Rectal smooth muscle tissue (tissue), 1 donor: ENCODE results near the gene CAMTA1.

ENCODE experiments used
- H3K27ac ChIP-seq: one replicate; pipeline ENCODE4 v1.7.0; 2013; ENCODE audit warnings: low read depth, low read length, inconsistent platforms
- H3K27me3 ChIP-seq: one replicate; pipeline ENCODE4 v1.7.0; 2013; ENCODE audit warnings: low read length; ENCODE audit not compliant: control insufficient read depth, insufficient read depth
- H3K36me3 ChIP-seq: one replicate; pipeline ENCODE4 v1.7.0; 2013; ENCODE audit warnings: low read length; ENCODE audit not compliant: control insufficient read depth, insufficient read depth
- H3K4me1 ChIP-seq: one replicate; pipeline ENCODE4 v1.7.0; 2013; ENCODE audit warnings: low read length; ENCODE audit not compliant: control insufficient read depth, insufficient read depth
- H3K4me3 ChIP-seq: one replicate; pipeline ENCODE4 v1.7.0; 2013; ENCODE audit warnings: low read length
- H3K9ac ChIP-seq: one replicate; pipeline ENCODE4 v1.7.0; 2013; ENCODE audit warnings: low read length

Gene CAMTA1

DNA sequence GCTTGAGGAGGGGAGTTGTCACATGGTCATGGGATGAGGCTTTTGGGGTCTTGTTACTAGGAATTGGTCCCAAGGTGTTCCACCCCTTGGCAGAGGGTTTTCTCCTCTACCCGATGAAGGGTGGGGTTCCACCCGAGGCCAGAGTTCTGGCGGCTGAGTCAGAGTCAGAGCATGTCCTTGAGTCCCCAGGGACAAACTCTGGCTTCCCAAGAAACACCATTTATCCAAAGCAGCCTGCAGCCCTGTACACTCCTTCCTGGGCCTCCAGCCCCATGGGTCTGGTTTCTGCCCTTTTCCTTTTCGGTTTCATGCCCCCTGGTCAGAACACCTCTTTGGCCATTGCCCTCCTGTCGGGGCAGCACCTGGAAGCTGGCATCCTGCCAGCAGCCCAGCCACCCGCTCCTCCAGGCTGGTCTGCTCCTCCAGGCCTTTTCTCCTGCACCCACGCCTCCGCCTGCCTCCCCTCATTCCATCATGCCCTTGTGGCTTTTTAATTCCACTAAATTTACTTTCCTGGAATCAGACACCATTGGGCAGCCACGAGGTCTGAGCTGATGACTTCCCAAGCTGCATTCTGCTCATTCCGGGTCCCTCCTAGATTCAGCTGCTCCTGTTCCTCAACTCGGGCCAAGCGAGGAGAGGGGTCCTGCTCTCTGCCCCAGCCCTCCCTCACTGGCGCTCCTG is 684.1 kb downstream of the CAMTA1 start:
- Histone ChIP-seq H3K9ac (no peak overlapping the region), H3K27ac (no peak overlapping the region), H3K4me3 (no peak overlapping the region), H3K27me3 (no peaks in the 10 kb centered on the region), H3K36me3 (no peaks in the 10 kb centered on the region), H3K4me1 (peaks cover 13% of the 10 kb centered on the region)

DNA sequence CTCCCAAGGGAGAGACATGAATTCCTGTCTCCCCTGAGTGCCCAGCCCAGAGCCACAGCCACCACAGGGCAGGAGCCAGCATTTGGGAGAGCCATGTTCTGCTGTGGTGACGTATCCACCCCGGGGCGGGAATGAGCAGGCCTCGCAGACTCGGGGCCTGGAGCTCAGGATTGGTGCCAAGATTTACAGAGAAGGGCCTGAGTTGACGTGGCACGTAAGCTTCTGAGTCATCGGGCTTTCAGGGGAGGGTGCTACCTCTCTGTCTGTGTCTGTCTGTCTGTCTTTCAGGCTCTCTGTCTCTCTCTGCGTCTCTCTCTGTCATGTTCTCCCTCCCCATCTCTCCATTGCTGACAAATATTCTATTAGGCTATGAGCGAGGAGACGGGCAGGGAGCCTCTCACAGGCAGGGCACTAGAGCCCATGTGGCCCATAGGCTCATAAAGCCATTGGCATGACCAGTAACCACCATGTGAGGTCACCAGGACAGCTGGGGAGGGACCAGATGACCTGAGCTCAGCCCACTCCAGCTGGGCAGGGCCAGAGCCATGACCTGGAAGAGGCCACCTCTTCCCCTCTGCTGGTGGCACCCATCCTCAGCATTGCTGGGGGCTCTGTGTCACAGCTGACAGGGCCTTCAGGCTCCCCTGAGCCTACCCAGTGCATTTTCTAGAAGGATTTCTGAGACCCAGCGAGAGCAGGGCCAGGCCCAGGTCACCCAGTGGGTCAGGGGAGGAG is 685.8 kb downstream of the CAMTA1 start:
- Histone ChIP-seq H3K4me3 (no peak overlapping the region), H3K9ac (no peak overlapping the region), H3K36me3 (no peaks in the 10 kb centered on the region), H3K27ac (peak overlapping the region; percentile 64), H3K4me1 (peaks cover 13% of the 10 kb centered on the region), H3K27me3 (no peaks in the 10 kb centered on the region)

DNA sequence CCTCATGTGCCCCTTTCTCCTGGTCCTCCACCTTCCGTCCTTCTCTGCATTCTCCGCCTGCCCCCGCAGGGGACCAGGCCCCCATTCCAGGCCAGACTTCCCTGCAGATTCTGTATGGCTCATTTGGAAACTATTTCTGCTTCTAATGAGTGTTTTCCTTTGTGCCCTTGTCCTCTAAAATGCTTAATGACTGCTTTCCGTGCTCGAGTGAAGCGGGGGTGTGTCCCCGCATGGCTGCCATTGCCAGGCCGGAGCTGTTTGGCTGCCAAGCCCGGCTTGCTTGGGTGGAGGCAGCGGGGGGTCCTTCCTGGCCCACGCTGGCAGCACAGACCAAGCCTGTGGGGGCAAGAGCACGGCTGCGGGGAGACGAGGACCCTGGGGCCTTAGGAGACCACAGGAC is 686.6 kb downstream of the CAMTA1 start:
- H3K4me1 ChIP-seq = peaks cover 13% of the 10 kb centered on the region
- no peaks in the 10 kb centered on the region for H3K36me3 ChIP-seq
- H3K27me3 ChIP-seq = no peaks in the 10 kb centered on the region
- H3K27ac ChIP-seq = peak overlapping the region; percentile 64
- H3K4me3 ChIP-seq = no peak overlapping the region
- H3K9ac ChIP-seq = no peak overlapping the region

DNA sequence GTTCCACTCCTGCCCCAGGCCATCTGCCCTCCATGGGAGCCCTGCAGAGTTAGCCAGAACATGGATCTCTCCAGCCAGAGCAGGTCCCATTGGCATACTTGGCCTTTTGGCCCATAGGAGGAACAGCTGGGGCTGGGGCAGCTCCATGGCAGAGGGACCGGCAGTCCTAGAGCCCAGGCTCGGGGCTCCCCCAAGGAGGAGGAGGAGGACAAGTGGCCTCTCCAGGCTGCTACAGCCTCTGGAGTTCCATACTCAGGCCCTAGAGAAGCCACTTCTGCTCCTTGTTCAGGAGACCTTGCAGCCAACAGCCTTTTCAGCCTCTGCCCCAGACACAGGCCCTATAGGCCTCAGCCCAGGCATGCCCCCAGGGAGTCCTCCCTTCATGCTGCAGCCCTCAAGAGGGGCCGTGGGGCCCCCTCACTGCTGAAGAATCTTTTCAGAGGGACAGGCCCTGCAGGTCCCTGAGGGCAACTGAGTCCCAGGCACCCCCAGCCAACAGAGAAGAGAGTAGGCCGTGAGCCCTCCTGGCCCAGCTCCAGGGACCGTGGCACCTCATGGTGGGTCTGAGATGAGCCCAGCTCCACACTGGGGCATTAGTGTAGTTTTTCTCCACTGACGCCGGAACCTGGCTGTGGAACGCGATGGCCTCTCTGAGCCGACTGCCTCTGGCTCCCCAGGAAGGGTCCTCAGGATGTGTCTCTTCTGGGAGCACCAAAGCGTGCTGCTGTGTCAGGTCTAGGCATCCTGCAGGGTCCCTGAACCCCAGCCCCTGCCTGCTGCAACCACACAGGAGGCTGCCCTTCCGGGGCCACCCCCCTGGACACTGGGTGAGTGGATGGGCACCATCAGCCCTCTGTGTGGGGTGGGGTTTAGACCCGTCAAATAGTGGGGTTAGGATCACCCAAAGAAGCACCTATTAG is 688.2 kb downstream of the CAMTA1 start:
- Histone ChIP-seq H3K9ac (no peak overlapping the region), H3K36me3 (no peaks in the 10 kb centered on the region), H3K27ac (no peak overlapping the region), H3K4me1 (peaks cover 13% of the 10 kb centered on the region), H3K4me3 (no peak overlapping the region), H3K27me3 (no peaks in the 10 kb centered on the region)

DNA sequence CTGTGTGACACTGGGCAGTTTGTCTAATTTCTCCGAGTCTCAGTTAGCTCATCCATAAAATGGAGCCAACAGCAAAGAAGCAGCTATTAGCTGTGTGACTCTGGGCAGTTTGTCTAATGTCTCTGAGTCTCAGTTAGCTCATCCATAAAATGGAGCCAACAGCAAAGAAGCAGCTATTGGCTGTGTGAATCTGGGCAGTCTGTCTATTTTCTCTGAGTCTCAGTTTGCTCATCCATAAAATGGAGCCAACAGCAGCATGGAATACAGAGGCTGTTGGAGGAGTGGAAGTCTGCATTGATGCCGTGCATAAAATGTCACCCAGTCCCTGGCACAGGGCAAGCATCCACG is 688.9 kb downstream of the CAMTA1 start:
- H3K36me3 ChIP-seq = no peaks in the 10 kb centered on the region
- no peak overlapping the region for H3K4me3 ChIP-seq
- no peaks in the 10 kb centered on the region for H3K27me3 ChIP-seq
- no peak overlapping the region for H3K27ac ChIP-seq
- H3K9ac ChIP-seq = no peak overlapping the region
- peaks cover 13% of the 10 kb centered on the region for H3K4me1 ChIP-seq

DNA sequence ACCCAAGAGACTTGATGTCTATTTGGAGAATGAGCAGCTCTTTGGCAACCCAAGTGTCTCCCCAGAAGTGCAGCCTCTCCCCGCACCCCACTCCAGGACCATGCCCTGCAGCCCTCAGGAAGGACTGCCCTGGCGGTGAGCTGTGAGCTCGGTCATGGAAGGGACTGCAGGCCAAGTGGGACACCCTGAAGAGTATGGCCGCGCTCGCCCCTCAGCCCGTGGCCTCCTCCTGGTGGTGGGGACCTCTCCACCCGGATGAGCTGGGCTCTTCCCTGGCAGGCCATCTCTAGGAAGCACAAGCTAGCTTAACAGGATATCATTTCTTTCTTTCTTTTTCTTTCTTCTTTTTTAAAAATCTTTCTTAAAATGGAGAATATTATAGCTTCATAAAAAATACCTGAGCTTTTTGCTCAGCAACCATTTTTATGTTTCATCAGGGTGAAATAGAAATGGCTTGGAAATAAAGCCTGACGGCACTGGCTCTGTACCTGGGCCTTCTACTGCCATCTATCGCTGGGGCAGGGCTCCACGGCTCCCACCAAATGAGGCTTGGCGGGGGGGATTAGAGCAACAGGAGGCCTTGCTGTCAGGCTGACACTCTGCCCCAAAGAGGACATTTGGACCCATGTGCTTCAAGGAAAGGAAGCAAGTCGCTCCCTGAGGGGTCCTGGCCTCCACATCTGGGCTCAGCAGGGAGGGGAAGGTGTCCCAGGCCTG is 689.7 kb downstream of the CAMTA1 start:
- Histone ChIP-seq H3K27me3 (no peaks in the 10 kb centered on the region), H3K36me3 (no peaks in the 10 kb centered on the region), H3K4me1 (peaks cover 13% of the 10 kb centered on the region), H3K27ac (no peak overlapping the region), H3K9ac (no peak overlapping the region), H3K4me3 (no peak overlapping the region)

DNA sequence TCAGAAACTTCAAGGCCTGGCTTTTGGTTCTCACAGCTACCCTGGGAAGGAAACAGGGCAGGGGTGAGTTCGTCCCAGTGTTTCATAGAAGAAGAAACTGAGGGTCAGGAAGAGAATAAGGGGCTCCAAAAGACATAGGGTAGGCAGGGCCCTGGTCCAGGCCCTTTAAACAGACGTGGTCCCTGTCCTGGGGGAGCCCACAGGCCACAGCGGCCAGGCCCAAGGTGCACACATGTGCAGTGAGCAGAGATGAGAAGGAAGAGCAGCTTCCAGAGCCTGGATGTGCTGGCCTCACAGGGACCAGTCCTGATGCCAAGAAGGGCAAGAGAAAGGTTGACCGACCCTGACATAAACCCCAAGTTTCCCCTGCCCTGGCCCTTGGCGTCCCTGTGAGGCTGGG is 690.4 kb downstream of the CAMTA1 start:
- H3K4me3 ChIP-seq = no peak overlapping the region
- no peak overlapping the region for H3K27ac ChIP-seq
- peaks cover 8% of the 10 kb centered on the region for H3K4me1 ChIP-seq
- no peaks in the 10 kb centered on the region for H3K36me3 ChIP-seq
- no peaks in the 10 kb centered on the region for H3K27me3 ChIP-seq
- H3K9ac ChIP-seq = no peak overlapping the region

DNA sequence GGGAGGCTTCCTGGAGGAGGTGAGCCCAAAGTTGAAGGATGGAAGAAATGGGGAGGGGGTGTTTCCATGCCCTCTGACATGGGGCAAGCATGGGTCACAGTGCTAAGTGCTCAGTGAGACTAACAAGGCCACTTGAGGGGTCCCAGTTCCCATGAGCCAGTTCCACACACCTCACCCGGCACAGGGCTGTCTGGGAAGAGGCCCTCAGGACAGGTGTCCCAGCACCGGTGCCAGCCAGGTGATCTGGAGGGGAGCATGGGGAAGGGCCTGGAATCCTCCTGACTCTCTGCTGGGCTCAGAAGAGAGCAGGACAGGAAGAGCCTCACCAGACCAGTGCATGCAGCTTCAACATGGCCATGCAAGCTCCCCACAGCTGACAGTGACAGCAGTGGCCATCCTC is 691.1 kb downstream of the CAMTA1 start:
- peaks cover 3% of the 10 kb centered on the region for H3K4me1 ChIP-seq
- no peaks in the 10 kb centered on the region for H3K27me3 ChIP-seq
- no peak overlapping the region for H3K4me3 ChIP-seq
- H3K36me3 ChIP-seq = no peaks in the 10 kb centered on the region
- H3K9ac ChIP-seq = no peak overlapping the region
- H3K27ac ChIP-seq = no peak overlapping the region

DNA sequence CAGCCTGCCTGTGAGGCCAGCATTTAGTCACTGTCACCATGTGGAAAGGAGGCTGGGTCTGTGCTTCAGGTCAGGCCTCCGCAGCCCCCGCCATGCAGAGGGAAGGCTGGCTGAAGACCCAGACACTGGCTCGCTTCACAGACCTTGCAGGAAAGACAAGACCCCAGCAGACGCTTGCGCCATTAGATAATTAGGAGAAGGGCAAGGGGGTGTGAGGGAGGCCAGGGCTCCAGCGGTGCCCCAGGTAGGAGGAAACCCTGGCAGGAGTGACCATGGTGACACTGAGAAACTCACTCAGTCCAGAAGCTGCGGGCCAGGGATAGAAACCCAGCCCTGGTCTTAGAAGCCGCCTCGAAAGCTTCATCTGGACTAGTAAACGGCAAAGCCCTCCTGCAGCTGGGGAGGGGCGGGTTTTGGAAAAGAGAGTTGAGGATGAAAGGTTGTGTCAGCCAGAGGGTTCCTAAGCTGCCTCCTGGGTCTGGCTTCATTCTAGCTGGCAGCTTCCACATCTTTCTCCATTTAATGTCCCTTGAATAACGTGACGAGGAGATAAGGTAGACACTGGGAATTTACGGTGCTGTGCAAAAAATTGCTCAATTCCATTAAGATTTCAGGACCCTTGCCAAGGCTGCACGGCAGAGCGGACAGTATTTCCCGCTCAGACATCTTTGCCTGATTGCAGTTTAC is 691.8 kb downstream of the CAMTA1 start:
- Histone ChIP-seq H3K27ac (no peak overlapping the region), H3K36me3 (no peaks in the 10 kb centered on the region), H3K4me1 (no peaks in the 10 kb centered on the region), H3K4me3 (no peak overlapping the region), H3K9ac (no peak overlapping the region), H3K27me3 (no peaks in the 10 kb centered on the region)

DNA sequence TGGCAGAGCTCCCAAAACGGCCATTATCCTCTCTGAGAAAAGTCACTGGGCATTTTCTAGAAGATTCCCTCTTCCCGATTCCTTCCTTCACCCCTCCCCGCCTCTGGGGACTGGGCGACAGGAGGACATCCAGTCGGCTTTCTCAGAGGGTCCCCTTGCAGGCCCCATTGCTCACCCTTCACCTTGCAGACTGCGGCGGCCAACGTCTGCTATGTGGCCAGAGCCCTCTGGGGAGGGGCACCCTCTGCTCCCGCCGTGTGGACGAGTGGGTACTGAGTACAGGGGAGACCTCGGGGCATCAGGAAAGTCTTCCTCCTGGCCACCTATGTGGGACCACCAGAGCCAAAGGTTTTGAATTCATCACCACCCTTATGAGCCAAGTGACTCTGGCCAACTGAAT is 692.3 kb downstream of the CAMTA1 start:
- no peak overlapping the region for H3K27ac ChIP-seq

DNA sequence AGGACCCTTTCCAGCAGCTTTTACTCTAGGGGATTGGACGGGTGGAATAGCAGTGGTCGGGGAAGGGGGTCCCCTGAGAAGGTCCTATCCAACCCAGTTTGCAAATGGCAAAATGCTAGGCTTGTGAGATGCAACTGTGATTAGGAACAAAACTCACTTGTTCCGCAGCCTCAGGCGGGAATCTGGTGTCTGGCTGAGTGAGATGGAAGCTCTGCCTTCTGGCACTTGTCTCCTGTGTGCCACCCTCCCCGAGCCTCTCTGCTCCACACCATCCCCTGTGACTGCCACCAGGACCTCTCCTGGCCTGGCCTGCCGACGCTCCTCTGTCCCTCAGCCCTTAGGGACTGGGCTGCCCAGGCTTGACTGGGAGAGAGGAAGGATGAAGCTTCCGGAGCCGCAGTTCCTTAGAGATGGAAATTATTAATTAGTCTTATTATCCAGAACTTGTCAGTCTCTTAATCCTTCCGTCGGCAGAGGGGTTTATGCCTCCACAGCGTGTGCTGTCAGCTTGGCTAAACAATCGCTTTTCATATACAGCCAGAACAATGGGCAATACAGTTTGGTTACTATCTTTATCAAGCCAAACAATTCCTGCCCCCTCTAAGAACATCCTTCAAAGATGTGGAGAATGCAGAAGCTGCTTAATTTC is 693.0 kb downstream of the CAMTA1 start:
- Histone ChIP-seq H3K4me3 (no peak overlapping the region), H3K4me1 (no peaks in the 10 kb centered on the region), H3K9ac (no peak overlapping the region), H3K27ac (peak overlapping the region; percentile 15), H3K36me3 (no peaks in the 10 kb centered on the region), H3K27me3 (no peaks in the 10 kb centered on the region)

More for the DNA sequence above, 692.3 kb downstream of the CAMTA1 start:
- Histone ChIP-seq H3K4me1 (no peaks in the 10 kb centered on the region), H3K4me3 (no peak overlapping the region), H3K9ac (no peak overlapping the region), H3K36me3 (no peaks in the 10 kb centered on the region), H3K27me3 (no peaks in the 10 kb centered on the region)
